Muscle layer of colon (tissue), 2 donors: ENCODE data around the gene NDUFA12.

Experiments
- H3K27ac ChIP-seq: one replicate; pipeline ENCODE4 v1.7.0; 2013; ENCODE audit warnings: low read depth, mild to moderate bottlenecking, low read length, moderate library complexity
- H3K27me3 ChIP-seq, 2 donors: one replicate each; pipeline ENCODE4 v1.7.0; 2013; ENCODE audit warnings: low read length in 2 of 2, mild to moderate bottlenecking in 2 of 2; ENCODE audit not compliant: insufficient read depth in 2 of 2, control insufficient read depth in 1 of 2
- H3K36me3 ChIP-seq: one replicate; pipeline ENCODE4 v1.7.0; 2013; ENCODE audit warnings: mild to moderate bottlenecking, low read length; ENCODE audit not compliant: insufficient read depth
- H3K4me1 ChIP-seq: one replicate; pipeline ENCODE4 v1.7.0; 2013; ENCODE audit warnings: mild to moderate bottlenecking, low read length; ENCODE audit not compliant: insufficient read depth
- H3K4me3 ChIP-seq, 2 donors: one replicate each; pipeline ENCODE4 v1.7.0; 2013; ENCODE audit warnings: low read length in 2 of 2, low read depth in 1 of 2, mild to moderate bottlenecking in 1 of 2, moderate library complexity in 1 of 2
- H3K9ac ChIP-seq: one replicate; pipeline ENCODE4 v1.7.0; 2013; ENCODE audit warnings: low read length
- H3K9me3 ChIP-seq: one replicate; pipeline ENCODE4 v1.7.0; 2013; ENCODE audit warnings: mild to moderate bottlenecking, low read length
- donor health status: abdominal sarcoma.
- donor health status: Adenocarcinoma of cecum.

Gene NDUFA12

GRCh38 chr12:94961256-94961824, 42.2 kb downstream of the NDUFA12 start:
- Histone ChIP-seq H3K27me3 (no peaks in the 10 kb centered on the region), H3K4me1 (peaks cover 7% of the 10 kb centered on the region), H3K9me3 (no peaks in the 10 kb centered on the region), H3K27ac (no peak overlapping the region), H3K9ac (no peak overlapping the region), H3K4me3 (no peak overlapping the region), H3K36me3 (no peaks in the 10 kb centered on the region)

DNA sequence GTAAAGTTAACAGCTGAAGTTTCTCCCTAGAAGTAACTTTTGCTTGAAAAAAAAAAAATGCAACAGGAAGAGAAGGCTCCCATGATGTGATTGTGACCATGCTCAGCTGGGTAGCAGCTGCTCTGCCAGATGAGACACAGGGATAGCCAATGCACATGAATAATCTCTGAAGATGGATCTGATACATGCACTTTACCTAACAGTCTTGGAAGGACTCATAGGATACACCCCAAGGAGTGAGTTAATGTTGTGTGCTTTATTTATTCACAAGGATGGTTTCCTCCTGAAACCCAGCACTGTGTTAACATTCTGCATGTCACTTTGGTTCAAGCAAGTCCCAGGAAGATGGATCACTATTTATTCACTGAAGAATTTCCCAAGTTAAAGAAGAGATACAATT, 46.5 kb downstream of the NDUFA12 start:
- Histone ChIP-seq H3K4me1 (peaks cover 8% of the 10 kb centered on the region), H3K27me3 (no peaks in the 10 kb centered on the region), H3K9me3 (no peaks in the 10 kb centered on the region), H3K4me3 (no peak overlapping the region), H3K27ac (no peak overlapping the region), H3K9ac (no peak overlapping the region), H3K36me3 (no peaks in the 10 kb centered on the region)

DNA sequence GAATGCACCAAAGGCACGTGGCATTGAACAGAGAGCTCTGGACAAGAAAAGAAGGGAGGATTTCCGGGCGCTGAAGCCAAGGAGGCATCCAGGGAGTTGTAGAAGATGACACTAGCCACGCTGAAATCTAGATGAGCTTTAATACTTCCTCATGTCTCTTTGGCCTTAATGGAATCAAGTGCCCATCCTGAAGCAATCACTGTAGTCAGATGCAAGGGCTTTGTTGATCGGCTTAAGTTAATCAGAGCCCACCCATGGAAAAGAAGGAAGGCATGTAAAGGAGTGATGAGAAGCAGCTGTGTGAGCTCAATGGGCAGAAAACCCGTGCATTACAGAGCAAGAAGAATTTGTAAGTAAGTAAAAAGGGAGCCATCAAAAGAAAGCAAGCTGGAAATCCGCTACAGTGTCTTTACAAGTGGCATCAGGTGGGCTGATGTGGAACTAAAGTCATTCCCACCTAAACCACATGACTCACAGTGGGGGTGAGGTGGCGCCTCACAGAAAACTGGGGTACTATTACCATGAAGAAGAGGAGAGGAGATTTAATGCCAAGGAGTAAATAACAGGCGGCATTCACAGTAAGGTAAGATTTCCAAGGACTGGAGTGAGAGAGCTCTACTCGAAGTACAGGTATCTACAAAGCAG, 48.4 kb downstream of the NDUFA12 start:
- H3K9me3 ChIP-seq, result no peaks in the 10 kb centered on the region
- H3K27me3 ChIP-seq, result no peaks in the 10 kb centered on the region
- H3K36me3 ChIP-seq, result no peaks in the 10 kb centered on the region
- H3K27ac ChIP-seq, result no peak overlapping the region
- H3K4me1 ChIP-seq, result peaks cover 8% of the 10 kb centered on the region
- no peak overlapping the region for H3K9ac ChIP-seq
- no peak overlapping the region for H3K4me3 ChIP-seq

DNA sequence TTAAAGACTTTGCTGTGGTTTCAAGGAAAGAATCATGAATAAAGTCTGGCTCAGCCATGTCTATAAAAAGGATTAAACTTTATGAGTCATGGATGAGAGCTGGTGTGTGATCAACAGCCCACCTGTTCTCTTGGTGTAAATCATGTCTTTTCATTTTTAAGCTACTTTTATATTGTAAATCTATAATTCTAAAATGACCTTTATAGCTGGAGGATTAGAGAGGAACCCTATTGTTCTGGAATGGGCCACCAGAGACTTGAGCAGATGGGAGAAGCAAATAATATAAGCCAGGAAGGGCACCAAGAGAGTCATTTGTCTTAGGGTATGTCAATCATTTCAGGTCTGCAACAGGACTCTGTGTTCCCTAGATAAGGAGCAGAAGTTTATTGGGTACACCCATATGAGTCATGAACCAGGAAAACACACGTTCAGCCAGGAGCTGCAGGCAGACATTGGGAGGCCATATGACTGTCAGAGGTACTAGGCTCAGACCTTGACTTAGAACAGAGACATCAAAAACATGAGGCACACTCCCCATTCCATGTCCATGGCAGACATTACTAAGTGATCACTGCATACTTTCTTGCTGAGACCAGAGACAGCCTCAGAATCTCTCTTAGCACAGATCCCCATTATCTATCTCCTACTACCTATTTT, 49.3 kb downstream of the NDUFA12 start:
- Histone ChIP-seq H3K36me3 (no peaks in the 10 kb centered on the region), H3K27me3 (no peaks in the 10 kb centered on the region), H3K4me1 (peaks cover 8% of the 10 kb centered on the region), H3K9me3 (no peaks in the 10 kb centered on the region), H3K4me3 (no peak overlapping the region), H3K27ac (no peak overlapping the region), H3K9ac (no peak overlapping the region)

DNA sequence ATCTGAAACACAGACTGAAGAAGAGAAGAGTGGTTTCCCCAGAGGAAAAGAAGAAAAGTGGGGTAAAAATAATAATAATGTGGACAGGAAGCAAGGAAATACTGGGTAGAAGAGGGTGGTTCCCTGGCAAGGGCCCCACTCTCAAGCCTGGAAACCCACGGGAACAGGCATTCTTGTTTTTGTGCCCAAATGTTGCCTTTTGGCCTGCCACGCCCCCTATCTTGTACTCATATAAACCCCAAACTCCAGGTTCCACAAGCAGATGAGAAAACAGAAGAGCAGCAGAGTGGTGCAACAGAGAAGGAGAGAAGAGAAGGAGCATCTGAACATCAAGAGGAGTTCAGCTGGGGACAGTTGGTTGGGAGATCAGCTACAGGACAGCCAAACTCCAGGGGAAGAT, 51.2 kb downstream of the NDUFA12 start:
- Histone ChIP-seq H3K36me3 (no peaks in the 10 kb centered on the region), H3K9me3 (no peaks in the 10 kb centered on the region), H3K4me3 (no peak overlapping the region), H3K27me3 (no peaks in the 10 kb centered on the region), H3K4me1 (peaks cover 8% of the 10 kb centered on the region), H3K27ac (no peak overlapping the region), H3K9ac (no peak overlapping the region)

DNA sequence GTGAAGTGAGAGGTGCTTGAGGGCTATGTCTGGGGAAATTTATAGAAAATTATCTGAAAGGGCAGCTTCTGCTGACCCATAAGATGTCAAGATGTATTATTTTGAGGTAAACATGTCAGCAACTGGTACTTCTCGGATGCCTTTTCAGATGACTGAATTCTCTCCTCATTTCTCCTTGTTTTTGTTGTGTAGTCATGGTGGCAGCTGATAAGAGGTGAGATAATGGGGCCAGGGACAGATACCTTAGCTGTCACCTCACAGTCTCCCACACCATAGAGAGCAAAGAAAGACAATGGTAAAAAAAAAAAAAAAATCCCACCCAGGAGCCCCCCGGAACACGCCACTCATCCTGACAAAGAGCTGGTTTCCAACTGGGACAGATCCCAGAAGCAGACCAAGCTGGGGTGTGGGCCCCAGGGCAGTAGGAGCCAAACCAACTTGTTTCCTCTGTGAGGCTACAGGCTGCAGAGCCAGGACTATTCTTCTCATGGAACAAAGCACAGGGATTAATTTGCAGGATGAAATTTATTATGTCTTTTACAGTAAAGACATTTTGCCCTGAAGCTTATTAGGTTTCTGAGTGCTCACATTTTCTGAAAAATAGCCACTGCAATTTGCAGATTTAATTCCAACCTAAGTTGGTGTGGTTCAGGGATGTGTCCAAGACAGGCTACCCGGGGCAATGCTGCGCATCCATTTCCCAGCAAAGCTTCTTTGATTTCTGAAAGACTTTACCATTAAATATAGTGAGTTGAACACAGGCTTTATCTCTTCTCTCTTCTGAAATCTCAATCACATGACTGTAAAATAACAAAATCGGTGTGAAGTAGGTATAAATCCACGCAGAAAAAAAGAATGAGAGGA, 52.2 kb downstream of the NDUFA12 start:
- H3K27ac ChIP-seq, result no peak overlapping the region
- H3K9ac ChIP-seq, result no peak overlapping the region
- no peaks in the 10 kb centered on the region for H3K4me1 ChIP-seq
- H3K27me3 ChIP-seq, result no peaks in the 10 kb centered on the region
- H3K9me3 ChIP-seq, result no peaks in the 10 kb centered on the region
- H3K36me3 ChIP-seq, result no peaks in the 10 kb centered on the region
- no peak overlapping the region for H3K4me3 ChIP-seq

GRCh38 chr12:94948232-94948810, 55.2 kb downstream of the NDUFA12 start:
- Histone ChIP-seq H3K9me3 (no peaks in the 10 kb centered on the region), H3K27me3 (no peaks in the 10 kb centered on the region), H3K9ac (no peak overlapping the region), H3K4me3 (no peak overlapping the region), H3K27ac (no peak overlapping the region), H3K36me3 (no peaks in the 10 kb centered on the region), H3K4me1 (no peaks in the 10 kb centered on the region)

DNA sequence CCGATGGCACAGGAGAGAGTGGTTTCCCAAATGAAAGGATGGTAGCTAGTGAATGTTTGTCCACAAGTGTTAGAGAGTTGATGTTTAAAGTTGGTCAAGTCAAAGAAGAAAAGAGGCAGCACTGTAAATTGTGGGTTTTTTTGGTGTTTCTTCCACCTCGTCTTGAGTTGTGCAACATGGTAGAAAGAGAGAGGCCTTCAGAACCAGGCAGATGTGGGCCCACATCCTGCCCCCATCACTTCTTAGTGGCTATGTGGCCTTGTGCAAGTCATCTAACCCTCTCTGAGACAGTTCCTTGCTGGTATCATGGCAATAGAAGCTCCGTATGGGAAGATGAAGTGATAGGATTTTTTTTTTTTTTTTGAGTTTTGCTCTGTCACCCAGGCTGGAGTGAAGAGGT, 60.8 kb downstream of the NDUFA12 start:
- H3K4me1 ChIP-seq, result peaks cover 7% of the 10 kb centered on the region
- no peak overlapping the region for H3K9ac ChIP-seq
- no peaks in the 10 kb centered on the region for H3K27me3 ChIP-seq
- H3K4me3 ChIP-seq, result no peak overlapping the region
- no peaks in the 10 kb centered on the region for H3K36me3 ChIP-seq
- H3K9me3 ChIP-seq, result no peaks in the 10 kb centered on the region
- H3K27ac ChIP-seq, result no peak overlapping the region

GRCh38 chr12:94941440-94941862, 62.0 kb downstream of the NDUFA12 start:
- no peak overlapping the region for H3K9ac ChIP-seq
- H3K9me3 ChIP-seq, result no peaks in the 10 kb centered on the region
- no peak overlapping the region for H3K4me3 ChIP-seq
- H3K27ac ChIP-seq, result no peak overlapping the region
- H3K36me3 ChIP-seq, result no peaks in the 10 kb centered on the region
- no peaks in the 10 kb centered on the region for H3K27me3 ChIP-seq
- H3K4me1 ChIP-seq, result peaks cover 7% of the 10 kb centered on the region

- Histone ChIP-seq H3K9ac (no peak overlapping the region), H3K27ac (no peak overlapping the region), H3K9me3 (no peaks in the 10 kb centered on the region), H3K4me1 (peaks cover 7% of the 10 kb centered on the region), H3K4me3 (no peak overlapping the region), H3K36me3 (no peaks in the 10 kb centered on the region), H3K27me3 (no peaks in the 10 kb centered on the region)
Measured at GRCh38 chr12:94940771-94941170, 62.7 kb downstream of the NDUFA12 start.

DNA sequence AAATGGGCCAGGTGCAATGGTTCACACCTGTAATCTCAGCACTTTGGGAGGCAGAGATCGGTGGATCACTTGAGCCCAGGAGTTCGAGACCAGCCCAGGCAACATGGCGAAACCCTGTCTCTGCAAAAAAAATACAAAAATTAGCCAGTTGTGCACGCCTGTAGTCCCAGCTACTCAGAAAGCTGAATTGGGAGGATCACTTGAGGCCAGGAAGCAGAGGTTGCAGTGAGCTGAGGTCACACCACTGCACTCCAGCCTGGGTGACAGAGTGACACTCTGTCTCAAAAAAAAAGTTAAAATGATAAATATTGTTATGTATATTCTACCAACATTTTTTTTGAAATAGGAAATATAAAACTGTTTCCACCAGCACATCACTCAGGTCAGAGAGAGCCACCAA, 64.9 kb downstream of the NDUFA12 start:
- no peak overlapping the region for H3K27ac ChIP-seq
- no peaks in the 10 kb centered on the region for H3K36me3 ChIP-seq
- H3K4me1 ChIP-seq, result peaks cover 7% of the 10 kb centered on the region
- H3K9ac ChIP-seq, result no peak overlapping the region
- H3K27me3 ChIP-seq, result no peaks in the 10 kb centered on the region
- H3K9me3 ChIP-seq, result no peaks in the 10 kb centered on the region
- H3K4me3 ChIP-seq, result no peak overlapping the region
